PC-9 (cell line): ENCODE data around the gene TMEM271. TPM values are rescaled to one million over a fixed set of nuclear protein-coding genes. Genes with fewer than 3 reads are reported as not detected.

Experiments
- BruUV-seq: library from RNA; stranded (reverse); fragments of 400-500 nt; replicated peaks from 2 replicates; lab custom pipeline; 2021; lab: Mats Ljungman, UMichigan
- CTCF ChIA-PET: fragments of 300-600 bp; sonication (Branson Sonifier 250); formaldehyde crosslinking; loops from one replicate; lab custom pipeline; 2022; ENCODE audit warnings: antibody characterized with exemption; lab: Charles Lee
- POLR2A ChIA-PET: fragments of 300-600 bp; sonication (Branson Sonifier 250); formaldehyde crosslinking; loops from one replicate; lab custom pipeline; 2022; ENCODE audit warnings: antibody characterized with exemption; ENCODE audit not compliant: unreplicated experiment; lab: Charles Lee
- DNase-seq, 2 experiments: peaks; one replicate each; pipeline versions ENCODE4 v3.0.0 to v3.0.0-alpha.2; 2015 to 2022; ENCODE audit warnings: mixed read lengths in 1 of 2
- H2AFZ ChIP-seq: fragments of 200-600 bp; sonication (generic); 2 replicates; pipeline ENCODE4 v1.8.1; 2017; ENCODE audit warnings: antibody characterized with exemption
- H3F3A ChIP-seq: fragments of 200-600 bp; sonication (generic); 2 replicates; pipeline ENCODE4 v1.8.1; 2017; ENCODE audit warnings: antibody characterized with exemption, mild to moderate bottlenecking, low read depth; ENCODE audit not compliant: insufficient read depth
- H3K27ac ChIP-seq: fragments of 200-600 bp; sonication (generic); 2 replicates; pipeline ENCODE4 v1.6.1; 2016; ENCODE audit warnings: mixed run types
- H3K27me3 ChIP-seq: fragments of 200-600 bp; sonication (generic); 2 replicates; pipeline ENCODE4 v1.6.1; 2016; ENCODE audit warnings: low read depth, mixed run types; ENCODE audit not compliant: insufficient read depth
- H3K36me3 ChIP-seq: fragments of 200-600 bp; sonication (generic); 2 replicates; pipeline ENCODE4 v1.6.1; 2016; ENCODE audit warnings: low read depth, mixed run types
- H3K4me1 ChIP-seq: fragments of 200-600 bp; sonication (generic); replicated peaks from 2 replicates; pipeline ENCODE4 v1.6.1; 2016; ENCODE audit warnings: mixed run types; ENCODE audit not compliant: insufficient read depth
- H3K4me2 ChIP-seq: fragments of 200-600 bp; sonication (generic); 2 replicates; pipeline ENCODE4 v1.6.1; 2017; ENCODE audit warnings: mixed run types
- H3K4me3 ChIP-seq: fragments of 200-600 bp; sonication (generic); 2 replicates; pipeline ENCODE4 v1.6.1; 2016; ENCODE audit warnings: mixed run types
- H3K79me2 ChIP-seq: fragments of 200-600 bp; sonication (generic); 2 replicates; pipeline ENCODE4 v1.6.1; 2017; ENCODE audit warnings: low read depth, mixed run types
- H3K9me2 ChIP-seq: fragments of 200-600 bp; sonication (generic); 2 replicates; pipeline ENCODE4 v1.8.1; 2017; ENCODE audit warnings: mild to moderate bottlenecking; ENCODE audit not compliant: insufficient read depth
- H3K9me3 ChIP-seq: fragments of 200-600 bp; sonication (generic); 2 replicates; pipeline ENCODE4 v1.8.1; 2016; ENCODE audit warnings: low read depth; ENCODE audit not compliant: insufficient read depth
- H4K20me1 ChIP-seq: fragments of 200-600 bp; sonication (generic); 2 replicates; pipeline ENCODE4 v1.8.1; 2017; ENCODE audit not compliant: insufficient read depth
- EZH2 ChIP-seq: fragments of 200-600 bp; sonication (generic); IDR thresholded peaks from 2 replicates; pipeline ENCODE4 v1.8.0; 2017; ENCODE audit warnings: antibody characterized with exemption, low read depth
- intact Hi-C: fragments of 100-400 bp; cut with micrococcal nuclease; formaldehyde crosslinking; loops from one replicate; pipeline ENCODE4 v1.10.0; 2022; ENCODE audit not compliant: unreplicated experiment
- total RNA-seq: library from RNA; stranded (reverse); gene quantifications from 2 replicates; pipeline ENCODE4 v1.2.3, GENCODE V29; 2021
- TF ChIP-seq, protein P1 (sequence below): fragments of 200-600 bp; sonication (generic); conservative IDR thresholded peaks from 2 replicates; pipeline ENCODE4 v1.6.1; 2017; ENCODE audit warnings: mixed run types, antibody characterized with exemption, mild to moderate bottlenecking, moderate library complexity

The TMEM271 gene
- total RNA-seq, 1 experiment from 2014 or later: not detected

DNA sequence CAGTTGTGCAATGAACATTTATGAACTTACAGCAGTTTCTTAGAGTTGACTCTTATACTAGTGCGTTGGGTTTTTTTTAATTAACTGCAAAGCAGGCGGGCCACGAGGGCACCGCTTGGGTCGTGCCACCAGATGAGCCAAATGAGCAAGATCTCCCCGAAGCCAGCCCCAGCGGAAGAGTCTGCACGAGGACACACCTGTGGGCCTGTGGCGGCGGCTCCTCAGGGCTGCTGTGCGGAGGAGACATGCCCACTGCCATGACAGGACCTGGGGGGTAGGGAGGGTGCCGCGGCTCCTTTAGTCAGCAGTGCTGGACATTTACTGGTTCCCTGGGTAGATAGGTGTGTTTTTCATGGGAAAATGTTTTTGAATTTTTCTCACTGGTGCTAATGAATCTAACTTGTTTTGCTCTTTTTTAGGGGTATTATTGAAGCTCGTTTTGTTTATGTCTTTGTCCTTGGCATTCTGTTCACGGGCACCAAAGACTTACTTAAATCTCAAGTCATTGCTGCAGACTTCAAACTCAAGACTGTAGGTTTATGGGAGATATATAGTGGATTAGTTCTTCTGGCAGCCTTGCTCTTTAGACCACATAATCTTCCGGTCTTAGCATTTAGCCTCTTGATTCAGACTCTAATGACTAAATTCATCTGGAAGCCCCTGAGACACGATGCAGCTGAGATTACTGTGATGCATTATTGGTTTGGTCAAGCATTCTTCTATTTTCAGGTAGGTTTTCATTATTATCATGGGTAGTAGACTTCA is 45.9 kb downstream of the TMEM271 start:
- TF ChIP-seq, protein P1, sequence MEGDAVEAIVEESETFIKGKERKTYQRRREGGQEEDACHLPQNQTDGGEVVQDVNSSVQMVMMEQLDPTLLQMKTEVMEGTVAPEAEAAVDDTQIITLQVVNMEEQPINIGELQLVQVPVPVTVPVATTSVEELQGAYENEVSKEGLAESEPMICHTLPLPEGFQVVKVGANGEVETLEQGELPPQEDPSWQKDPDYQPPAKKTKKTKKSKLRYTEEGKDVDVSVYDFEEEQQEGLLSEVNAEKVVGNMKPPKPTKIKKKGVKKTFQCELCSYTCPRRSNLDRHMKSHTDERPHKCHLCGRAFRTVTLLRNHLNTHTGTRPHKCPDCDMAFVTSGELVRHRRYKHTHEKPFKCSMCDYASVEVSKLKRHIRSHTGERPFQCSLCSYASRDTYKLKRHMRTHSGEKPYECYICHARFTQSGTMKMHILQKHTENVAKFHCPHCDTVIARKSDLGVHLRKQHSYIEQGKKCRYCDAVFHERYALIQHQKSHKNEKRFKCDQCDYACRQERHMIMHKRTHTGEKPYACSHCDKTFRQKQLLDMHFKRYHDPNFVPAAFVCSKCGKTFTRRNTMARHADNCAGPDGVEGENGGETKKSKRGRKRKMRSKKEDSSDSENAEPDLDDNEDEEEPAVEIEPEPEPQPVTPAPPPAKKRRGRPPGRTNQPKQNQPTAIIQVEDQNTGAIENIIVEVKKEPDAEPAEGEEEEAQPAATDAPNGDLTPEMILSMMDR: no peak
- TF ChIP-seq EZH2: no peak
- no peaks in the 10 kb centered on the region for H4K20me1 ChIP-seq
- CTCF ChIA-PET: no interaction called here
- H3K4me3 ChIP-seq: no peak overlapping the region
- H3K36me3 ChIP-seq: peaks cover 32% of the 10 kb centered on the region
- H3K4me1 ChIP-seq: no peaks in the 10 kb centered on the region
- no peak overlapping the region for H3K27ac ChIP-seq
- H3K79me2 ChIP-seq: no peaks in the 10 kb centered on the region
- no peak overlapping the region for H2AFZ ChIP-seq
- no peaks in the 10 kb centered on the region for H3K9me2 ChIP-seq
- H3K9me3 ChIP-seq: no peaks in the 10 kb centered on the region
- POLR2A ChIA-PET: no interaction called here
- intact Hi-C loops: no loop called here
- H3F3A ChIP-seq: no peaks in the 10 kb centered on the region
- no peaks in the 10 kb centered on the region for H3K27me3 ChIP-seq
- DNase-seq: no peak
- BruUV-seq: no TSS peak
- H3K4me2 ChIP-seq: no peak overlapping the region

DNA sequence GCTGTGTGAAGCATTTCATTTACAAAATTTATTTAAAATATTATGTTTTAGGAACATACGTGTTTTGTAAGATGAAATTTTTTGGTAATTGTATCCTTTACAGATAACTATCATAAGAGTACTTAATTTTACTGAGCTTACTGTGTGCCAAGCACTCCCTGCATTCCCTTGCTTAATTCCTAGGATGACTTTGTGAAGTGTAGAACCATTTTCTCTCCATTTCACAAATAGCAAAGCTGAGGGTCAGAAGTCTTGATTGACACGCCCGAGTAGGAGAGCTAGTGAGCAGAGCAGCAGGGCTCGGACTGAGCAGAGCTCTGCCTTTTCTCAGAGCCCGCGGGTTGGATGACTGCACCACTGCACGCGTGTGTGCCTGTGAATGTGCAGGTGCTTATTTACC is 46.5 kb downstream of the TMEM271 start:
- intact Hi-C loops: no loop called here
- Histone ChIP-seq H3K27me3 (no peaks in the 10 kb centered on the region), H3K4me2 (no peak overlapping the region), H3K79me2 (no peaks in the 10 kb centered on the region), H3K27ac (no peak overlapping the region), H3K9me3 (no peaks in the 10 kb centered on the region), H3K9me2 (no peaks in the 10 kb centered on the region), H3K4me1 (no peaks in the 10 kb centered on the region), H3K4me3 (no peak overlapping the region), H3K36me3 (peaks cover 32% of the 10 kb centered on the region), H2AFZ (no peak overlapping the region), H4K20me1 (no peaks in the 10 kb centered on the region), H3F3A (no peaks in the 10 kb centered on the region)
- no peak for DNase-seq
- POLR2A ChIA-PET: no interaction called here
- TF ChIP-seq EZH2: no peak
- TF ChIP-seq, protein P1: no peak
- CTCF ChIA-PET: no interaction called here
- BruUV-seq: no TSS peak

DNA sequence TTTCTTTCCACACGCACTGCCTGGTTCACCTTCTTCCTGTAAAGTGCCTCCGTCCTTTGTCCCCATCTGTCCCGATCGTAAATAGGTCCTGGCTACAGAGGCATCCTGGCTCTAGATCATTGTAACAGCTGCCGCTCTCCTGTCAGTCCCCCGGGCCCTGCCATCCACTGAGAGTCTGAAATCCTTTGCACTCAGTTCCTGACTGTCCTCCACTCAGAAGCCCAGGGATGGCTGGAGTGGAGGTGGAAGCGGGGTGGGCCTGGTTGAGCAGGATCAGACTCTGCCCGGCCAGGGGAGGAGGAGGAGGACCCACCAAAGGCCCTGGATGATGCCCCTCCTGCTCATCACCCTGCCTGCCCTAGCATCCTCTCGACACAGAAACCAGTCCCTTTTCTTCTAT is 47.3 kb downstream of the TMEM271 start:
- peaks cover 32% of the 10 kb centered on the region for H3K36me3 ChIP-seq
- H3K4me3 ChIP-seq: no peak overlapping the region
- TF ChIP-seq, protein P1: no peak
- TF ChIP-seq EZH2: no peak
- no peaks in the 10 kb centered on the region for H4K20me1 ChIP-seq
- no peak overlapping the region for H3K27ac ChIP-seq
- H3K9me3 ChIP-seq: no peaks in the 10 kb centered on the region
- H3F3A ChIP-seq: no peaks in the 10 kb centered on the region
- no peaks in the 10 kb centered on the region for H3K79me2 ChIP-seq
- DNase-seq: no peak
- ChIA-PET CTCF (no interaction called here), POLR2A (no interaction called here)
- BruUV-seq: no TSS peak
- H3K4me1 ChIP-seq: no peaks in the 10 kb centered on the region
- no peak overlapping the region for H3K4me2 ChIP-seq
- no peaks in the 10 kb centered on the region for H3K9me2 ChIP-seq
- H3K27me3 ChIP-seq: no peaks in the 10 kb centered on the region
- intact Hi-C loops: no loop called here
- no peak overlapping the region for H2AFZ ChIP-seq
